KMS-11 (cell line): Measurements from ENCODE around the gene PAF1.

ENCODE experiments used
- H2AFZ ChIP-seq: fragments of 200-600 bp; sonication (generic); 2 replicates; pipeline ENCODE4 v1.6.1; 2016; ENCODE audit warnings: antibody characterized with exemption, mixed run types, low read depth
- H3K27ac ChIP-seq: fragments of 200-600 bp; sonication (generic); 2 replicates; pipeline ENCODE4 v1.6.1; 2016; ENCODE audit warnings: mild to moderate bottlenecking, mixed run types
- H3K27me3 ChIP-seq: fragments of 200-600 bp; sonication (generic); 2 replicates; pipeline ENCODE4 v1.6.1; 2017; ENCODE audit warnings: mild to moderate bottlenecking, low read depth, mixed run types, moderate library complexity; ENCODE audit not compliant: insufficient read depth
- H3K36me3 ChIP-seq: fragments of 200-600 bp; sonication (generic); 2 replicates; pipeline ENCODE4 v1.6.1; 2017; ENCODE audit warnings: mild to moderate bottlenecking, mixed run types; ENCODE audit not compliant: insufficient read depth
- H3K4me1 ChIP-seq: fragments of 200-600 bp; sonication (generic); 2 replicates; pipeline ENCODE4 v1.6.1; 2016; ENCODE audit warnings: mild to moderate bottlenecking, low read depth, mixed run types; ENCODE audit not compliant: poor library complexity, severe bottlenecking
- H3K4me2 ChIP-seq: fragments of 200-600 bp; sonication (generic); 2 replicates; pipeline ENCODE4 v1.7.0; 2016; ENCODE audit warnings: mild to moderate bottlenecking, mixed run types
- H3K4me3 ChIP-seq: fragments of 200-600 bp; sonication (generic); IDR thresholded peaks from 2 replicates; pipeline ENCODE4 v1.6.1; 2017; ENCODE audit warnings: low read depth, low read length, mixed read lengths; ENCODE audit not compliant: insufficient read depth
- H3K79me2 ChIP-seq: fragments of 200-600 bp; sonication (generic); 2 replicates; pipeline ENCODE4 v1.6.1; 2016; ENCODE audit warnings: low read depth, mixed run types; ENCODE audit not compliant: insufficient read depth
- H3K9ac ChIP-seq: fragments of 200-600 bp; sonication (generic); 2 replicates; pipeline ENCODE4 v1.6.1; 2016; ENCODE audit warnings: mild to moderate bottlenecking, mixed run types
- H4K20me1 ChIP-seq: fragments of 200-600 bp; sonication (generic); 2 replicates; pipeline ENCODE4 v1.6.1; 2016; ENCODE audit warnings: mild to moderate bottlenecking, mixed run types; ENCODE audit not compliant: insufficient read depth
- TF ChIP-seq, protein P1 (sequence below): fragments of 200-600 bp; sonication (generic); conservative IDR thresholded peaks from 2 replicates; pipeline ENCODE4 v1.6.1; 2017; ENCODE audit warnings: low read depth, mild to moderate bottlenecking, antibody characterized with exemption, low read length, moderate library complexity, mixed read lengths

PAF1 gene

GRCh38 chr19:39411832-39412099 is 20.9 kb upstream of the PAF1 start:
- no peak overlapping the region for H3K27ac ChIP-seq
- peak overlapping the region; percentile 71 for H3K4me2 ChIP-seq
- TF ChIP-seq, protein P1, sequence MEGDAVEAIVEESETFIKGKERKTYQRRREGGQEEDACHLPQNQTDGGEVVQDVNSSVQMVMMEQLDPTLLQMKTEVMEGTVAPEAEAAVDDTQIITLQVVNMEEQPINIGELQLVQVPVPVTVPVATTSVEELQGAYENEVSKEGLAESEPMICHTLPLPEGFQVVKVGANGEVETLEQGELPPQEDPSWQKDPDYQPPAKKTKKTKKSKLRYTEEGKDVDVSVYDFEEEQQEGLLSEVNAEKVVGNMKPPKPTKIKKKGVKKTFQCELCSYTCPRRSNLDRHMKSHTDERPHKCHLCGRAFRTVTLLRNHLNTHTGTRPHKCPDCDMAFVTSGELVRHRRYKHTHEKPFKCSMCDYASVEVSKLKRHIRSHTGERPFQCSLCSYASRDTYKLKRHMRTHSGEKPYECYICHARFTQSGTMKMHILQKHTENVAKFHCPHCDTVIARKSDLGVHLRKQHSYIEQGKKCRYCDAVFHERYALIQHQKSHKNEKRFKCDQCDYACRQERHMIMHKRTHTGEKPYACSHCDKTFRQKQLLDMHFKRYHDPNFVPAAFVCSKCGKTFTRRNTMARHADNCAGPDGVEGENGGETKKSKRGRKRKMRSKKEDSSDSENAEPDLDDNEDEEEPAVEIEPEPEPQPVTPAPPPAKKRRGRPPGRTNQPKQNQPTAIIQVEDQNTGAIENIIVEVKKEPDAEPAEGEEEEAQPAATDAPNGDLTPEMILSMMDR = peak; percentile 95
- no peak overlapping the region for H3K9ac ChIP-seq
- H3K79me2 ChIP-seq = peaks cover 24% of the 10 kb centered on the region
- H2AFZ ChIP-seq = no peak overlapping the region; the same call in 1 of the 2 replicates
- H3K36me3 ChIP-seq = no peaks in the 10 kb centered on the region
- H3K4me3 ChIP-seq = no peak overlapping the region
- H3K27me3 ChIP-seq = no peaks in the 10 kb centered on the region
- peaks cover 25% of the 10 kb centered on the region for H3K4me1 ChIP-seq
- no peaks in the 10 kb centered on the region for H4K20me1 ChIP-seq

DNA sequence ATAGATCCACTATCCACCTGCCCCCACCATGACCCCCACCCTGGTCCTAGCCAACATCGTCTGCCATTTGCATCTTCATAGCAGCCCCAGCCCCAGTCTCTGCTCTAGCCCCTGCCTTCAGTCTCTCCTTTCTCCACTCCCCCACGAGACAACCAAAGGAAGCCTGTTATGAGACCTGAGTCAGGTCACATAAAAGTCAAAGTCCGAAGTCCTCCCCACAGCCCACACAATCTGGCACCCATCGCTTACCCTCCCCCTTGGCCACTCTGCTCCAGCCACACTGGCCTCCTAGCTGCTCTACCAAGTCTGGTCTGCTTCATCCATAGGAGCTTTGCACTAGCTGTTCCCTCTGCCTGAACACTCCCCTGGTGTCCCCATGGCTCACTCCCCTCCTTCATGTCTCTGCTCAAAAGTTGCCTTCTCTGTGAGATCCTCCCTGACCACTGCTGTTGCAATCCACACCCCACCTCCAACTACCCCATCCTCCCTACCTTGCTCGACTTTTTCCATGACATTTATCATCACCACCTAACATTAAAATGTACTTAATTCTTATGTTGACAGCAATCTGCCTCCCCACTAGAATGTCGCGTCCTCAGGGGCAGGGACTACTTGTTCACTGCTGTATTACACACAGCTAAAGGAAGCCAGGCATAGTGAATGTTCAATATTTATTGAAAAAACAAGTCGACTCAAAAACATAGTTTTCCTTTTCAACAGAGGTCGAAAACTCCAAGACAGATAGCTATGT is 20.4 kb upstream of the PAF1 start:
- peaks cover 25% of the 10 kb centered on the region for H3K4me1 ChIP-seq
- H3K9ac ChIP-seq = no peak overlapping the region
- no peaks in the 10 kb centered on the region for H3K27me3 ChIP-seq
- H3K27ac ChIP-seq = peak overlapping the region; percentile 61; the same call in 1 of the 2 replicates
- peaks cover 24% of the 10 kb centered on the region for H3K79me2 ChIP-seq
- no peaks in the 10 kb centered on the region for H4K20me1 ChIP-seq
- no peak overlapping the region; the same call in 1 of the 2 replicates for H2AFZ ChIP-seq
- H3K36me3 ChIP-seq = no peaks in the 10 kb centered on the region
- H3K4me3 ChIP-seq = no peak overlapping the region
- TF ChIP-seq, protein P1 = no peak
- peak overlapping the region; percentile 71 for H3K4me2 ChIP-seq

DNA sequence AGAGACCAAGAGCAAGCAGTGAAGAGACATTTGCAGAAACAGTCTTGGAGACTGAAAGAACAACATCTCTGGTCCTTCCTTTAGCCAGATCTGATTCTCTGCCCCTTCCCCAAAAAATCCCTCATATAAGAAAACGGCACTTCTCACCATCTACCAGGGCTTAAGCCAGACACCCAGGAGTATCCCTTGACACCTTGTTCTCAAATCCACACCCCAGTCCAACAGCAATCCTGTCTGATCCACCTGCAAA is 19.9 kb upstream of the PAF1 start:
- Histone ChIP-seq H3K9ac (no peak overlapping the region), H3K4me1 (peaks cover 27% of the 10 kb centered on the region), H3K36me3 (no peaks in the 10 kb centered on the region), H3K27me3 (no peaks in the 10 kb centered on the region), H3K4me3 (no peak overlapping the region), H3K79me2 (peaks cover 24% of the 10 kb centered on the region), H4K20me1 (no peaks in the 10 kb centered on the region), H3K27ac (peak overlapping the region; percentile 61; the same call in 1 of the 2 replicates), H2AFZ (no peak overlapping the region), H3K4me2 (peak overlapping the region; percentile 71)
- TF ChIP-seq, protein P1 = no peak

- Histone ChIP-seq H3K9ac (peak overlapping the region; percentile 80), H2AFZ (peak overlapping the region; percentile 68), H3K36me3 (no peaks in the 10 kb centered on the region), H4K20me1 (no peaks in the 10 kb centered on the region), H3K27ac (peak overlapping the region; percentile 61), H3K4me2 (peak overlapping the region; percentile 71), H3K27me3 (no peaks in the 10 kb centered on the region), H3K4me1 (peaks cover 33% of the 10 kb centered on the region), H3K79me2 (peaks cover 24% of the 10 kb centered on the region), H3K4me3 (no peak overlapping the region)
- TF ChIP-seq, protein P1 = no peak
Measured at GRCh38 chr19:39410017-39410830, 19.3 kb upstream of the PAF1 start.
